HG03025 (cell line): ENCODE measurements around the gene ART4.

Source experiments
- ATAC-seq: cut with Tn5 transposase; IDR thresholded peaks from one replicate; pipeline ENCODE4 v1.9.1; 2021; ENCODE audit warnings: mild to moderate bottlenecking, moderate library complexity; ENCODE audit not compliant: unreplicated experiment, low FRiP score

ART4 gene

GRCh38 chr12:14814014-14814413 is 29.3 kb downstream of the ART4 start, which contains the start of gene SMCO3:
SMCO3 (minus strand) TSS chr12:14814182; CDS start chr12:14806680, 7,502 bp downstream.
- no peak for ATAC-seq

- no peak for ATAC-seq
These were observed 31.8 kb downstream of the ART4 start for GRCh38 chr12:14811486-14811885.

- no peak for ATAC-seq
These were observed 32.3 kb downstream of the ART4 start for GRCh38 chr12:14810953-14811483.

GRCh38 chr12:14810167-14810952 is 33.0 kb downstream of the ART4 start:
- no peak for ATAC-seq

GRCh38 chr12:14803830-14804160 is 39.5 kb downstream of the ART4 start:
- ATAC-seq = peak; percentile 4

- peak; percentile 100 for ATAC-seq
These were observed 40.1 kb downstream of the ART4 start, which contains the start of the genes C12orf60 and WBP11 for GRCh38 chr12:14803011-14803829. C12orf60 (plus strand) TSS chr12:14803670; CDS start chr12:14822936, 19,266 bp downstream. WBP11 (minus strand) TSS chr12:14803478; CDS start chr12:14801383, 2,095 bp downstream.

- no peak for ATAC-seq
These were observed 40.7 kb downstream of the ART4 start for GRCh38 chr12:14802721-14803010.

- no peak for ATAC-seq
These were observed 41.1 kb downstream of the ART4 start for GRCh38 chr12:14802247-14802646.

- ATAC-seq = no peak
These were observed 48.3 kb downstream of the ART4 start for GRCh38 chr12:14795028-14795448.

GRCh38 chr12:14785568-14785967 is 57.8 kb downstream of the ART4 start:
- no peak for ATAC-seq

GRCh38 chr12:14784471-14784870 is 58.9 kb downstream of the ART4 start:
- ATAC-seq = no peak

GRCh38 chr12:14782756-14783155 is 60.6 kb downstream of the ART4 start:
- peak; percentile 71 for ATAC-seq

GRCh38 chr12:14781563-14781962 is 61.8 kb downstream of the ART4 start:
- ATAC-seq = no peak

GRCh38 chr12:14780859-14781258 is 62.5 kb downstream of the ART4 start:
- ATAC-seq = no peak

GRCh38 chr12:14779834-14780233 is 63.5 kb downstream of the ART4 start:
- no peak for ATAC-seq

- no peak for ATAC-seq
These were observed 66.1 kb downstream of the ART4 start for GRCh38 chr12:14777271-14777670.

GRCh38 chr12:14776236-14776961 is 66.9 kb downstream of the ART4 start:
- ATAC-seq = no peak

GRCh38 chr12:14775636-14775980 is 67.7 kb downstream of the ART4 start:
- ATAC-seq = no peak
